ENCODE measurements around the gene YBX2.

The YBX2 gene

GRCh38 chr17:7307686-7308624 is 13.5 kb upstream of the YBX2 start (continued):
- TF ChIP-seq ZNF692 (tag by site-specific recombination; IDR thresholded peaks at IDR 0.05): no peak
- no peak for TF ChIP-seq KLF10 (tag by site-specific recombination; IDR thresholded peaks at IDR 0.05)
- no peak for TF ChIP-seq WT1 (tag by site-specific recombination; IDR thresholded peaks at IDR 0.05)
- no peak for TF ChIP-seq ZNF18 (tag by site-specific recombination; IDR thresholded peaks at IDR 0.05)
- no peak for TF ChIP-seq ZBTB17 (tag by site-specific recombination; IDR thresholded peaks at IDR 0.05)
- TF ChIP-seq ZNF366 (tag by site-specific recombination; conservative IDR thresholded peaks at IDR 0.05): no peak
- TF ChIP-seq PRDM2 (tag by site-specific recombination; IDR thresholded peaks at IDR 0.05; ENCODE audit: borderline replicate concordance): no peak
- no peak for TF ChIP-seq ZBTB6 (tag by site-specific recombination; IDR thresholded peaks at IDR 0.05)
- TF ChIP-seq SCRT1 (tag by site-specific recombination; IDR thresholded peaks at IDR 0.05; ENCODE audit: borderline replicate concordance): no peak
- no peak for TF ChIP-seq ZNF423 (tag by site-specific recombination; IDR thresholded peaks at IDR 0.05)
- no peak for TF ChIP-seq SALL2 (tag by site-specific recombination; IDR thresholded peaks at IDR 0.05; ENCODE audit: borderline replicate concordance)
- TF ChIP-seq ZNF629 (tag by site-specific recombination; IDR thresholded peaks at IDR 0.05): no peak; the same call in 1 of the 2 replicates
- TF ChIP-seq ZNF354C (tag by site-specific recombination; IDR thresholded peaks at IDR 0.05; ENCODE audit: borderline replicate concordance, low read depth): no peak
- no peak for TF ChIP-seq KLF17 (tag by site-specific recombination; IDR thresholded peaks at IDR 0.05)
- TF ChIP-seq ZNF416 (tag by site-specific recombination; IDR thresholded peaks at IDR 0.05): no peak
- TF ChIP-seq ZNF558 (tag by site-specific recombination; IDR thresholded peaks at IDR 0.05): no peak
- no peak for TF ChIP-seq ZNF645 (tag by site-specific recombination; IDR thresholded peaks at IDR 0.05)
- TF ChIP-seq ZNF529 (tag by site-specific recombination; IDR thresholded peaks at IDR 0.05; ENCODE audit: insufficient replicate concordance): no peak
- no peak for TF ChIP-seq ZNF707 (tag by site-specific recombination; IDR thresholded peaks at IDR 0.05)
- TF ChIP-seq ZNF621 (tag by site-specific recombination; IDR thresholded peaks at IDR 0.05): no peak
- no peak for TF ChIP-seq ZNF16 (tag by site-specific recombination; IDR thresholded peaks at IDR 0.05; ENCODE audit: low read depth)
- no peak for TF ChIP-seq ZNF184 (tag by site-specific recombination; IDR thresholded peaks at IDR 0.05)
- TF ChIP-seq EGR2 (tag by site-specific recombination; IDR thresholded peaks at IDR 0.05; ENCODE audit: low read depth): no peak
- TF ChIP-seq ZNF514 (tag by site-specific recombination; IDR thresholded peaks at IDR 0.05): no peak
- no peak for TF ChIP-seq ZBTB8A (tag by site-specific recombination; IDR thresholded peaks at IDR 0.05)
- TF ChIP-seq ZNF362 (tag by site-specific recombination; IDR thresholded peaks at IDR 0.05): no peak

All from HEK293 (cell line).